Thoracic aorta (tissue), 2 donors: Measurements from ENCODE around the gene RPS19BP1. TPM values are rescaled to one million over a fixed set of nuclear protein-coding genes. Genes with fewer than 3 reads are reported as not detected.

Experiments used
- ATAC-seq: fragments of 150-250 bp; one replicate; pipeline ENCODE4 v1.8.0; 2017; ENCODE audit warnings: low read depth; ENCODE audit not compliant: insufficient number of reproducible peaks, low FRiP score
- DNase-seq: peaks from one replicate; pipeline ENCODE4 v3.0.0-alpha.2; 2020; ENCODE audit warnings: low spot score
- H3K27ac ChIP-seq, 2 donors: fragments of 200-600 bp; sonication (generic); 1 replicate in 1 of 2; 2 replicates in 1 of 2; pipeline ENCODE4 v1.5.1; 2016; ENCODE audit warnings: mild to moderate bottlenecking in 2 of 2, moderate library complexity in 2 of 2
- H3K27me3 ChIP-seq: fragments of 200-600 bp; sonication (generic); replicated peaks from 2 replicates; pipeline ENCODE4 v1.6.0; 2016; ENCODE audit warnings: mild to moderate bottlenecking; ENCODE audit not compliant: insufficient read depth
- H3K36me3 ChIP-seq: fragments of 200-600 bp; sonication (generic); one replicate; pipeline ENCODE4 v1.5.1; 2016
- H3K4me1 ChIP-seq, 2 donors: fragments of 200-600 bp; sonication (generic); 1 replicate in 1 of 2; 2 replicates in 1 of 2; pipeline versions ENCODE4 v1.5.1 to v1.6.0; 2016; ENCODE audit warnings: low read depth in 2 of 2, mild to moderate bottlenecking in 1 of 2; ENCODE audit not compliant: control insufficient read depth in 1 of 2
- H3K4me3 ChIP-seq: fragments of 200-600 bp; sonication (generic); 2 replicates; pipeline ENCODE4 v1.5.1; 2016; ENCODE audit warnings: mild to moderate bottlenecking
- H3K9me3 ChIP-seq: fragments of 200-600 bp; sonication (generic); 2 replicates; pipeline ENCODE4 v1.5.1; 2016
- CTCF ChIP-seq: fragments of 200-600 bp; sonication (generic); IDR thresholded peaks from one replicate; pipeline ENCODE4 v1.5.1; 2019; ENCODE audit warnings: antibody characterized with exemption
- total RNA-seq, 2 donors: library from RNA; depleted of rRNA; stranded (reverse); fragments of >200 nt; gene quantifications; one replicate each; pipeline versions ENCODE4 v1.1.0 to v1.2.3, GENCODE V29; 2016

The RPS19BP1 gene
- total RNA-seq, 2 donors from 2014 or later: 77.7 to 89.6 TPM

DNA sequence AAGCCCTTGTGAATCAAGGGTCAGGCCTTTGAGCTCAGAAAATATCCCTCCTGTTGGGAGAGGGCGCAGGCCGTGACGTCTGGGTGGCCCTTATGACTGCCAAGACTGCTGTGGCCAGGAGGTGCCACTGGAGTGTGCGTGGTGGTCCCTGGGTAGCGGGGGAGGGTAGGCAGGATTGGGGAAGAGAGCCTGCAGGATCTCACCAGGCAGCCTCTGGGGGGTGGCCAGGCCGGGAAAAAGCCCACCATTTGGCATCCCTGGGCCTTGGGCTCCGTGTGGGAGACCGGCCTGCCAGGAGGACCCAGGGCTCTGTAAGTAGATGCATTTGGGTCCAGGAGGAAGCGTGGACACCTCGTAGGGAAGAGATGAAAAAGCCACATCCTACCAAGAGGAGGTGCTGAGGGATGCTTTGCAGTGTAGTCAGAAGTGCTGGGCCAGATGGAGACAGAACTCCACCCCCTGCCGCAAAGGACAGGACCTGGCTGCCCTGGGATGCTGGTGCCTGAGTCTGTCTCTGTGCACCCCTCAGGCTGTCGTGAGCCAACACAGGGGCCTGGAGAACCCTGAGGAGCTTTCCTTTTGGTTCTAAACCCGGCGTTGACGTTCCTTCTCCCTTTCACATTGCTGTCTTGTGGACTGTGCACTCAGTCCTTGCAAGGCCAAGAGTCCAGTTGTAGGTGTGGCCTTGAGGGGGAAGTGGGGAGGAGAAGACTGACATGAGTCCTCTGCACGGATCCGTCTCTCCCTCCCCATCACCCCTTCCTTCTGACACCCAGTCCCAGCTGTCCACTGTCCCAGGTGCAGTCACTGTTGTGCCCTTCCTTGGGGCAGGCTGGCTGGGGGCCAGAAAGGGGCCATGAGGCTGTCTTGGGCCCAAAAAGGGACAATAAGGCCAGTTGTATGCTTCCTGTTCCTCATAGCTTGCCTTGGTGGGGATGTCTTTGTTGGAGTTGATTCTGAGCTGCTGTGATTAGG lies 43.2 kb downstream of the RPS19BP1 start:
- Histone ChIP-seq H3K36me3 (no peaks in the 10 kb centered on the region), H3K4me3 (no peak overlapping the region), H3K27me3 (no peaks in the 10 kb centered on the region), H3K27ac (no peak overlapping the region), H3K9me3 (no peaks in the 10 kb centered on the region), H3K4me1 (no peaks in the 10 kb centered on the region)
- no peak for TF ChIP-seq CTCF
- ATAC-seq: no peak
- no peak for DNase-seq

- DNase-seq (no peak), ATAC-seq (no peak)
- Histone ChIP-seq H3K27me3 (no peaks in the 10 kb centered on the region), H3K4me1 (no peaks in the 10 kb centered on the region), H3K27ac (no peak overlapping the region), H3K36me3 (no peaks in the 10 kb centered on the region), H3K9me3 (no peaks in the 10 kb centered on the region), H3K4me3 (no peak overlapping the region)
- TF ChIP-seq CTCF: no peak
Measured at GRCh38 chr22:39488563-39489083, 43.9 kb downstream of the RPS19BP1 start.

DNA sequence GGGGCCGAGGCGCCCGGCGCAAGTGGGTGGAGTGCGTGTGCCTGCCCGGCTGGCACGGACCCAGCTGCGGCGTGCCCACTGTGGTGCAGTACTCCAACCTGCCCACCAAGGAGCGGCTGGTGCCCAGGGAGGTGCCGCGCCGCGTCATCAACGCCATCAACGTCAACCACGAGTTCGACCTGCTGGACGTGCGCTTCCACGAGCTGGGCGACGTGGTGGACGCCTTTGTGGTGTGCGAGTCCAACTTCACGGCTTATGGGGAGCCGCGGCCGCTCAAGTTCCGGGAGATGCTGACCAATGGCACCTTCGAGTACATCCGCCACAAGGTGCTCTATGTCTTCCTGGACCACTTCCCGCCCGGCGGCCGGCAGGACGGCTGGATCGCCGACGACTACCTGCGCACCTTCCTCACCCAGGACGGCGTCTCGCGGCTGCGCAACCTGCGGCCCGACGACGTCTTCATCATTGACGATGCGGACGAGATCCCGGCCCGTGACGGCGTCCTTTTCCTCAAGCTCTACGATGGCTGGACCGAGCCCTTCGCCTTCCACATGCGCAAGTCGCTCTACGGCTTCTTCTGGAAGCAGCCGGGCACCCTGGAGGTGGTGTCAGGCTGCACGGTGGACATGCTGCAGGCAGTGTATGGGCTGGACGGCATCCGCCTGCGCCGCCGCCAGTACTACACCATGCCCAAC lies 44.6 kb downstream of the RPS19BP1 start:
- TF ChIP-seq CTCF: no peak
- Histone ChIP-seq H3K27ac (no peak overlapping the region), H3K4me1 (no peaks in the 10 kb centered on the region), H3K36me3 (no peaks in the 10 kb centered on the region), H3K27me3 (no peaks in the 10 kb centered on the region), H3K4me3 (no peak overlapping the region), H3K9me3 (no peaks in the 10 kb centered on the region)
- DNase-seq (no peak), ATAC-seq (no peak)

DNA sequence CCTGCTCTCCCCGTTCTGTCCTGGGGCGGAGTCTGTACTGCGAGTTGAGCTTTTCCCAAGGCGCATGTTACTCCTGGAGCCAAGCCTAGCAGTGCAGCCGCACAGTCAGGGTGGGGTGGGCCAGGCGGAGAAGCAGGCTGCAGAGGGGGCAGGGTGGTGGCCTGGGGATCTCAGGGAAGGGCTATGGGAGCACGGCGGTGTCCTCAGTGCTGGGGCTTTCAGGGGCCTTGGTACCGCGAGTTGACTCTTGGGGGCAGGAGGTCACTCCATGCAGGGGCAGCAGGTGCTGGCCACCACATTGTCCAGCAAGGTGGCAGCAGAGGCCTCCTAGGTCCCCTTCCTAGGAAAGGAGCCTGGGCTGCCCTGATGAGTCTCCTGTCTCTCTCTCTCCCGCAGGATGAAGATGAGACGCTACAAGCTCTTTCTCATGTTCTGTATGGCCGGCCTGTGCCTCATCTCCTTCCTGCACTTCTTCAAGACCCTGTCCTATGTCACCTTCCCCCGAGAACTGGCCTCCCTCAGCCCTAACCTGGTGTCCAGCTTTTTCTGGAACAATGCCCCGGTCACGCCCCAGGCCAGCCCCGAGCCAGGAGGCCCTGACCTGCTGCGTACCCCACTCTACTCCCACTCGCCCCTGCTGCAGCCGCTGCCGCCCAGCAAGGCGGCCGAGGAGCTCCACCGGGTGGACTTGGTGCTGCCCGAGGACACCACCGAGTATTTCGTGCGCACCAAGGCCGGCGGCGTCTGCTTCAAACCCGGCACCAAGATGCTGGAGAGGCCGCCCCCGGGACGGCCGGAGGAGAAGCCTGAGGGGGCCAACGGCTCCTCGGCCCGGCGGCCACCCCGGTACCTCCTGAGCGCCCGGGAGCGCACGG lies 45.4 kb downstream of the RPS19BP1 start:
- ATAC-seq (no peak), DNase-seq (no peak)
- no peak overlapping the region for H3K4me3 ChIP-seq

More for the DNA sequence above, 45.4 kb downstream of the RPS19BP1 start:
- Histone ChIP-seq H3K27me3 (no peaks in the 10 kb centered on the region), H3K4me1 (no peaks in the 10 kb centered on the region), H3K27ac (no peak overlapping the region), H3K9me3 (no peaks in the 10 kb centered on the region), H3K36me3 (no peaks in the 10 kb centered on the region)
- TF ChIP-seq CTCF: no peak
